Measurements from ENCODE around the gene POLR2L.

Gene POLR2L

DNA sequence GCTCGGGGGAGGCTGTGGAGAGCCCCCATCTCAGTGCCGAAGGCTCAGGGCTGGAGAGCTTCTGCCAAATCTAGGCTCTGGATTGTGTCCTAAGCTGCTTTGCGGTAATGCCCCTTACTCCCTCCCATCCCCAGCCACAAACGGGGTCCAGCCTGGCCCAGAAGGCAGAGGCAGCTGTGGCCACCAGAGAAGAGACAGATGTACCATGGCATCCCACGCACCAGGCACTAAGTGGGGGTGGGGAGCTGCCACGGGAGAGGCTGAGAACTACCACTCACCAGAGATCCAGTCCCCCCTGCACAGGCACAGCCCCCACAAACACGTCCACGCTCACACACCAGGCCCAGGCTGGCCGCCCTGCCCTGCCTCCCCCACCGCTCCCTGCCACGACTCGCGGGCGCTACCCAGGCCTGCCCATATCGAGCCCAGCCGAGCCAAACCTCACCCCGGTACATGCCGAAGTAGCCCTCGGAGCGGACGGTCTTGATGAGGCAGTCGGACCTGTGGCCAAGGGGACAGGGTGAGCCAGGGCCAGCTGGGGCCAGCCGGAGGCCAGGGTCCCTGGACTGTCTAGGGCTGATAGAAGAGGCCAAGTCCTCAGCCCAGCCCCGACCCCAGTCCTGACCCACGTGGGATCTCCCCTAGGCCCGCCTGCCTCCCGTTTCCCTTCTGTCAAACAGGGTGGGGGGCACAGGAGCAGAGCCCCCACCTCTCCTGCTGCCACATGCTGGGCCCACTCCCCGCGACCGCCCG, 48.1 kb downstream of the POLR2L start:
- DNase-seq (ENCODE audit: low read depth): no peak

GRCh38 chr11:793556-793955, 48.8 kb downstream of the POLR2L start:
- DNase-seq (ENCODE audit: low read depth): no peak

GRCh38 chr11:792873-793272, 49.5 kb downstream of the POLR2L start:
- DNase-seq (ENCODE audit: low read depth): no peak

- DNase-seq (ENCODE audit: low read depth): no peak
Observed at GRCh38 chr11:792535-792821, 49.9 kb downstream of the POLR2L start.

DNA sequence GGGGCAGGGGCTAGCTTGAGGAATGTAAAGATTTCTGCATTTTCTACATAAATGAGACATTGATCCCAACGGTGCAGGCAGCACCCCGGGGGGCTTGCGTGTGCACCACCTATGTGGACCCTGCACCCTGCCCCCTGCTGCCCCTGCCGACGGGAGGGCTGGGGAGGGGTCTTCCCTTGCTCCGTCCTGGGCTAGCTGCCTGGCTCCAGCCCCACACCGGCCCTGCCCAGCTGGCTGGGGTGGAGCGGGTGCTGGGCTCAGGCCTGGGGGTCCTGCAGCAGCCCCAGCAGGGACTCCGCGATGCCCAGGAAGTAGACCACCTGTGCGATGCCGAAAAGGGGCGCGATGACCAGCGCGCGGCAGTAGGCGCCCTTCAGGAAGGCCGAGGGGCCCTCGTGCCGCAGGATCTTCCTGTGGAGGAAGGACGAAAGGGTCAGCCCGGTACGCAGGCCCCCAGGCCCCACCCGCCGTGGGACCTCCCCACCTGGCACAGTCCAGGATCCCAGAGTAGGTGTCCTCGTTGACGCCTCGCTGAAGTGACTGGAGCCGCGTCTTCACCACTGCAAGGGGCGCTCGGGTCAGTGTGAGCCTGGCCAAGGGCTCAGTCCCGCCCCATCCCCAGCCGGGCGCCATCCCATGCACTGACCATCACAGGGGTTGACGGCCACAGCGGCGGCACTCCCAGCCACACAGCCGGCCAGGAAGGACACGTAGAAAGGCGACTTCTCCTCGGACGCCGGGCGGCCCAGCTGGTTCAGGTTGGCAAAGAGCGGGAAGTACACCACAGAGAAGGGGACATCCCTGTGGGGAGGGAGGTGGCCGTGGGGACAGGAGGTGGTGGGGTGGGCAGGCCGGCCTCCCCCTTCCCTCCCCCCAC, 50.4 kb downstream of the POLR2L start:
- no peak for DNase-seq (ENCODE audit: low read depth)

GRCh38 chr11:790721-791564, 51.4 kb downstream of the POLR2L start:
- no peak for DNase-seq (ENCODE audit: low read depth)

DNA sequence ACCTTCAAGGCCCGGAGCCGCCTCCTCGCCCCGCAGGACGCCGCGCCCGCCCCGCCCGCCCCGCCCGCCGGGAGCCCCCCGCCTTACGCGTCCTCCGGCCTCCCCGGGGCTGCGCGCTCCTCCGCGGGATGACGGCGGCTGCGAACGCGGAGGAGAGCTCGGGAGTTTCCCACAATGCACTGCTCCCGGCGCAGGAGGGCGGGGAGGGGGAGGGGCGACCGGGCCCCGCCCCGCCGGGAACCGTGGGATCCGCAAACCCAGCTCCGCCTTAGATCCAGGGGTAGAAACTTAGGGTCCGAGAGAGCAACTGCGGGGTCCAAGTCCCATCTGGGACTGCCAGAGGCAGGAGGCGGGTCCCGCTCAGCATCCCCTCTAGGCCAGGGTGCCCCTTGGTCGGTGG, 52.4 kb downstream of the POLR2L start, which contains the start of gene CEND1:
Gene CEND1 (minus strand): TSS at position 148 of the 400 bp plus-strand sequence. CDS start 1,514 bp downstream, outside the sequence.
- no peak for DNase-seq (ENCODE audit: low read depth)
